ENCODE results near the gene LCT.
"Not testable (repeated sequence)": the region's sequence is repeated elsewhere in the genome, so short reads cannot be mapped to it uniquely, and the experiment has no call there.

LCT gene

GRCh38 chr2:135831180-135831812, 5.7 kb downstream of the LCT start:
- DNase-seq = no peak

GRCh38 chr2:135829378-135830135, 7.4 kb downstream of the LCT start:
- DNase-seq = no peak

GRCh38 chr2:135826544-135826943, 10.4 kb downstream of the LCT start:
- no peak for DNase-seq

GRCh38 chr2:135825550-135826176, 11.3 kb downstream of the LCT start:
- no peak for DNase-seq

- no peak for DNase-seq
Measured at GRCh38 chr2:135825131-135825530, 11.9 kb downstream of the LCT start.

GRCh38 chr2:135822855-135823254, 14.1 kb downstream of the LCT start:
- no peak for DNase-seq

- no peak for DNase-seq
Measured at GRCh38 chr2:135821190-135821589, 15.8 kb downstream of the LCT start.

- no peak for DNase-seq
Measured at GRCh38 chr2:135820003-135820618, 16.9 kb downstream of the LCT start.

- DNase-seq = no peak
Measured at GRCh38 chr2:135818937-135819610, 17.9 kb downstream of the LCT start.

- peak; percentile 46 for DNase-seq
Measured at GRCh38 chr2:135817951-135818350, 19.0 kb downstream of the LCT start.

- no peak for DNase-seq
Measured at GRCh38 chr2:135817466-135817865, 19.5 kb downstream of the LCT start.

- no peak for DNase-seq
Measured at GRCh38 chr2:135815269-135815668, 21.7 kb downstream of the LCT start.

- no peak for DNase-seq
Measured at GRCh38 chr2:135812907-135813511, 24.0 kb downstream of the LCT start.

GRCh38 chr2:135807874-135808273, 29.1 kb downstream of the LCT start:
- DNase-seq = not testable (repeated sequence)

- DNase-seq = no peak
Measured at GRCh38 chr2:135803278-135803677, 33.7 kb downstream of the LCT start.

- DNase-seq = no peak
Measured at GRCh38 chr2:135802350-135802749, 34.6 kb downstream of the LCT start.

- DNase-seq = no peak
Measured at GRCh38 chr2:135800513-135801460, 36.2 kb downstream of the LCT start.

- no peak for DNase-seq
Measured at GRCh38 chr2:135799738-135800137, 37.2 kb downstream of the LCT start.

- no peak for DNase-seq
Measured at GRCh38 chr2:135798762-135799161, 38.2 kb downstream of the LCT start.

- no peak for DNase-seq
Measured at GRCh38 chr2:135798275-135798705, 38.7 kb downstream of the LCT start.

- DNase-seq = peak; percentile 79
Measured at GRCh38 chr2:135797497-135798274, 39.3 kb downstream of the LCT start.

Data from kidney glomerular epithelial cell (primary cell).